Stimulated activated CD4-positive, alpha-beta T cell treated with anti-CD3 and anti-CD28 coated beads, Interleukin-4, amount 100 ng/mL, for 1 hour (primary cell): ENCODE measurements around the gene ACTN3.

ENCODE experiments used
- DNase-seq: peaks from one replicate; pipeline ENCODE4 v3.0.0-alpha.2; 2020

The ACTN3 gene

DNA sequence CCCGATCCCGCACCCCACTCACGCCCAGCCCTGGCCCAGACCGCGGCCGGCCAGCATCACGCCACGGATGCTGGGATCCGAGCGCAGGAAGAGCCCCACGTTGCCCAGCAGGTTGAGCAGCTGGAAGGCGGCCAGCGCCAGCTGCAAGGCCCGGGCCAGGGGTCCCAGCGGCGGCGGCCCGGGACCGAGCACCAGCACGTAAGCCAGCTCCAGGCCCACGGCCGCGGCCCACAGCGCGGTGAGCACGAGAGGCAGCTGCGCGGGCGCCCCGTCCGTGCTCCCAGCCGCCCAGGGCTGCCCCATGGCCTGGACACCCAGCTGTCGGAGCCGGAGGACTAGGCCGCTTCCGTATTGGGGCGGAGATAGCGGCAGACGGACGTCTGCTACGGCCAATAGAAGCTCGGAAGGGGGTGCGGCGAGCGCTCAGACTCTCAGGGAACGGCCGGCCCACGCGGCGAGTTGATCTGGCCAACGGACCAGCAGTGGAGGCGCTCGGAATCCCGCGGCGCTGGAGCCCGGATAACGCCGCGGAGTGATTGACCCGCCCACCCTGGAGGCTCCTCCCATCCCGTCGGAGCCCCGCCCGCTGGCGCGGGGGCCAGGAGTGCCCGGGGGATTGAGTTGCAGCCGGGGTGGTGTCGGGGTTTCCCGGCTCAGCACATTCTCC is 869 bp upstream of the ACTN3 start, which contains the start of gene ZDHHC24:
Gene ZDHHC24 (minus strand): TSS at position 348 of the 667 bp plus-strand sequence. CDS start 45 bp downstream, at position 303.
- DNase-seq, result peak; percentile 84

DNA sequence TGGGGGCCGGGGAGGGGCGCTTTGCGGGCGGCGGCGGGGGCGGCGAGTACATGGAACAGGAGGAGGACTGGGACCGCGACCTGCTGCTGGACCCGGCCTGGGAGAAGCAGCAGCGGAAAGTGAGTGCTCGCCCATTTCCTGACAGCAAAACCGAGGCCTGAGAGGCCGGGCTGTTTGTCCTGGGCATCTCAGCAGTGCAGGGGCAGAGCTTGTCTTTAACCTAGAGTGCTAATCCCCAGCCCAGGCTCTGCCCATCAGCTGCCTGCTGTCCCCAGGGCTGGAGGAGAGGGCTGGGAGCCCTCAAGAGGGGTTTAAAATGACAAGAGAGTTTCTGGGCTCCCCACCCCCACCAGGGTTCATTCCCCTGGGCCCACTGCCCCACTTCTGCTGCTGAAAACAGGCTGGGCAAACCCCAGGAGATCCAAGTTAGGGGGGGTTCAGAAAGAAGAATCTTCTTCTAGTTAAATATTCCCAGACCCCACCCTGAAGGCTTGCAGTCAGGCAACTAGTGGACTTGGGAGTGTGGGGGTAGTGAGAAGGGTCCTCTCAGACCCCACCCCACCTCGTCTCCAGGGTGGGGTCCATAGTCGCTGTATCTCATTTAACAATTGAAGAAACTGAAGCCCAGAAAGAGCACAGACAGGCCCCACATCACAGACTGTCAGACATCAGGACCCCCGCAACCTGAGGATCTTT is 411 bp downstream of the ACTN3 start:
- no peak for DNase-seq

DNA sequence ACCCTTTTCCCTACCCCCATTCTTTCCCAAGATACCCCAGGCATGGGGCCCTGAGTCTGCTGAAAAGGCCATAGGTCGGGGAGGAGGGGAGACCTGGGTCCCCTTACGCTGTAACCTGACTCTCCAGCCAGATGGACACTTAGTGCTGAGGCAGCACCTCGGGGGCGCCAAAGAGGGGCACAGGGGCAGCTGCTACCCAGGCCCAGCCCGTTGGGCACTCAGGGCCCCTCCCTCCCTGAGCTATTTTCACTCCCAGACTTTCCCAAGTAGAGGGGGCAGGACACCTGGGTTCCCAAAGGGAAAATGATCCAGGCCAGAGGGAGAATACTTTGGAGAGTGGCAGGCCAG is 933 bp downstream of the ACTN3 start:
- DNase-seq, result no peak

DNA sequence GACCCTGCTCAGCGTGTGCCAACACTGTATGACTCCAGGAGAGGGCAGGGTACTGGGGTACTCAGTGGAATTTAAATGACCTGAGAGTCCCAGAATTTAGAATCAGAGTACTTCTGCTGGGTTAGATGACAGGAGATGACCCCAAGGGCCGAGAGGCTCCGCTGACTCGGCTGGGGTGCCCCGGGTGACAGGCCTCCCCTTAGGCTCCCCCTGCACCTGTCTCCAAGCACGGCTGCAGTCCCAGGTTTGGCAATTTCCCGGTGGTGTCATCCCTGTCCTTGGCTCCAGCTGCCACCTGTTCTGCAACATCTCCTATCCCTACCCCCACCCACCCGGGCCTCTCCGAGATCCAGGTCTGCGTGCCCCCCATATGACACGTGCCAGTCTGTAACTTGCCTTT is 1.3 kb downstream of the ACTN3 start:
- DNase-seq, result no peak

DNA sequence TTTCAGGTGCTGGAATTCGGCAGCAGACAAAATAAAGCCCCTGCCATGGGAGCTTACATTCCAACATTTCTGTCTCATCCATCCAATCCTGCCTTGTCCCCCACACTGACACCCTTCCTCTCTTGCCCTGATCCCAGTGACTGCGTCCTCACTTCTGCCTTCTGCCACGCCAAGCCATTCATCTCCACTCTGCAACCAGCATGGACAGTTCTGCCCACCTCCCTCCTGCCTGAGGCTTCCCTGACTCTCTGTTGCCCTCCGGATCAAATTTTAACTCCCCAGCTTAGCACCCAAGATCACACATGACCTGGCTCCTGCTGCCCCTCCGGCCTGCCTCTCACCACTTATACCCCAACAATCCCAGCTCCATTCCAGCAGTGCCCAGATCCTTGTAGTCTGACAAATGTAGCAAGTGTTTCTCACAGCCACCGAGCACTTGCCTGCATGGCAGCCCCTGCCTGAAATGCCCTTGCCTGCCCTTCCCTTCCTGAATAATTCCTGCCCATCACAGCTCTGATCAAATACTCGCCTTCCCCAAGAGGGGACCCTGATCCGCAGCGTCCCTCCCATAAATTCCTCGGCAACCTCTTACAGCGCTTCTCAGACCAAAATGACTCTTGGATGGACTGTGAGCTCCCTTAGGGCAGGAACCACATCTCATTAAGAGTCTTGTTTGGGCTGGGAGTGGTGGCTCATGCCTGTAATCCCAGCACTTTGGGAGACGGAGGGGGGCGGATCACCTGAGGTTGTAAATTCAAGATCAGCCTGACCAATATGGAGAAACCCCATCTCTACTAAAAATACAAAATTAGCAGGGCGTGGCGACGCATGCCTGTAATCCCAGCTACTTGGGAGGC is 2.3 kb downstream of the ACTN3 start:
- no peak for DNase-seq

DNA sequence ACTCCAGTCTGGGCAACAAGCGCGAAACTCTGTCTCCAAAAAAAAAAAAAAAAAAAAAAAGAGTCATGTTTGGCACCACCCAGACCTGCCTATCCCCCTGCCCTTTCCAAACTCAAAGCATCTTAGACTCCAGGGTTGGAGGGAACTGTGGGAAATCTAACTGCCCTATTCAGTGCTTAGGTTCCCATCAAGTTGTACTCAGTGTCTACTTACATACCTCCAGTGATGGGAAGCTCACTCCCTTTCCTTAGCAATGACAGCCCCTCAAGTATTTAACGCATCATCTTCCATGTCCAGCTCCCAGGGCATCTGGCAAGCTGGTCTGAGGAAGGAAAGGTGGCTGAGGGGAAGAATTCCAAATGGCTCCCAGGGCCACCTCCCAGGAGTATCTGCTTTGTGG is 3.0 kb downstream of the ACTN3 start:
- DNase-seq, result no peak

DNA sequence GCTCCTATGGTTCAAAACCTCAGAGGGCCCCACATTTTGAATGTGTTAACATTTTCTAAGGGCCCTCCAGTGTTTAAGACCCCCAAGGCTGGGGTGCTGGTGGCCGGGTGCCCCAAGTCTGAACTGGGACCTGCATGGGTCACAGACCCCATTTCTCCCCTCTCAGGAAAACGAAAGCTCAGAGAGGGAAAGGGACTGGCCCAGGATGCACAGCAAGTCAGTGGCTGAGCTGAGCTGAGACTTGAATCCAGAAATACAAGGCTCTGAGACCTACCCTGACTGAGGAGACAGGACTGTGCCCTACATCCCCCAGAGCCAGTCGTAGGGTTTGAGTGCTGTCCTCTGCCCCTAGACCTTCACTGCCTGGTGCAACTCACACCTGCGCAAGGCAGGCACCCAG is 4.2 kb downstream of the ACTN3 start:
- DNase-seq, result no peak

DNA sequence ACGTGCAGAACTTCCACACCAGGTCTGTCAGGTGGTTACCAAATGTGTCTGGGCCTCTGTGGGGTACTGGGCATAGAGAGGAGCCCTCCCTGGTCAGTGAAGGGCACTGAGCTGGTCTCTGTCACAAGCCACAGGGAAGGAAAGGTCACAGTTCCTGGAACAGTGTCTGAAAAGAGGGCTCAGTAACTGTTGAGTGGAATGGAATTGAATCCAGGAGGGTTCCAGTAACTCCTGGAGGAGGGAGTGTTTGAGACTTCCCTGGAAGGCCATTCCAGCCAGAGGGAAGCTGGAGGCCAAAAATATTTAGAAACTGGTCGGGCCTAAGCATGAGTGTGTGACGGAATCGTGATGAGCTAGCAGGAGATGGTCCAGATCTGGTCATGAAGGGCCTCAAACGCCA is 7.9 kb downstream of the ACTN3 start:
- no peak for DNase-seq

DNA sequence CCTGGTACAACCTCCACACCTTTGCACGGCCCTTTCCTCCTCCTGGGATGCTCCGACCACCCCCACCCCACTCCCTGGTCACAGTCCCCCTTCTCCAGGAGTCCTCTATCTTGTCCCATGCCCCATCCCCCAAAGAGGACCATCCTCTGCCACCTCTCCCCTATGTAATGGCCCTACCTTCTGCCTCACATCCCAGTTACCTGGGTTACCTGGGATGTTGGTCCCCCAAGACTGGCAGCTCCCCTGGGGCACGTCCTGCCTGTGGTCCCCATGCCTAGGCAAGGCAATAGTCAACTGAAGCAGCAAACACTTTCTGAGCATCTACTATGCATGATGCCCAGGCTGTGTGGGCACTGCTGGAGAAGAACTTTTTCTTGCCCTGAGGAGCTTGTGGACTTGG is 8.7 kb downstream of the ACTN3 start:
- DNase-seq, result no peak

DNA sequence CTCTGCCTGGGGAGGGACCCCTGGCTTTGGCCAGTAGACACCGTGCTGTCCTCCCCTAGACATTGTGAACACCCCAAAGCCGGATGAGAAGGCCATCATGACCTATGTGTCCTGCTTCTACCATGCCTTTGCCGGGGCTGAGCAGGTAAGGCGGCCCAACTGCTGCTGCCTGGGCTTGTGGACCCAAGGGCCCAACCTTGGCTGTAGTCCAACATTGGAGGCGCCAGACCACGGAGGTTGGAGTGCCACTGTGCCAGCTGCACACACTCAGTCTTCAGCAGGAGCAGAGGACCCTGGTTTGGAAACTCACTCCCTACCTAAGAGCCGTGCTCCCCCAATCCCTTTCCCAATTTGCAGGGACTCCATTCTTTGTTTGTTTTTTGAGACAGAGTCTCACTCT is 9.4 kb downstream of the ACTN3 start:
- no peak for DNase-seq

DNA sequence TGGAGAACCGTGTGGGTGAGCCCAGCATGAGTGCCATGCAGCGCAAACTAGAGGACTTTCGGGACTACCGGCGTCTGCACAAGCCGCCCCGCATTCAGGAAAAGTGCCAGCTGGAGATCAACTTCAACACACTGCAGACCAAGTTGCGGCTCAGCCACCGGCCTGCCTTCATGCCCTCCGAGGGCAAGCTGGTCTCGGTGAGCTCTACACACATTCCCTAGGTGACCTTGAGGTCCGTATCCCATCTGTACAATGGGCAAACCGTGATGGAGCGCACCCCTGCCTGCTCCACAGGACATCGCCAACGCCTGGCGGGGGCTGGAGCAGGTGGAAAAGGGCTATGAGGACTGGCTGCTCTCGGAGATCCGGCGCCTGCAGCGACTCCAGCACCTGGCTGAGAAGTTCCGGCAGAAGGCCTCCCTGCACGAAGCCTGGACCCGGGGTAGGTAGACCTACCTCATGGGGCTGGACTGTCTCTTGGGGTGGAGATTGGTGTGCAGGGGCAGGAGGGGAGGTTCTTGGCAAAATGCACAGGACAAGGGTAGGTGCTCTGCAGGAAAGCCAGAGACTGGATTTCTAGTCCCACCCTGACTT is 11.1 kb downstream of the ACTN3 start:
- DNase-seq, result no peak

DNA sequence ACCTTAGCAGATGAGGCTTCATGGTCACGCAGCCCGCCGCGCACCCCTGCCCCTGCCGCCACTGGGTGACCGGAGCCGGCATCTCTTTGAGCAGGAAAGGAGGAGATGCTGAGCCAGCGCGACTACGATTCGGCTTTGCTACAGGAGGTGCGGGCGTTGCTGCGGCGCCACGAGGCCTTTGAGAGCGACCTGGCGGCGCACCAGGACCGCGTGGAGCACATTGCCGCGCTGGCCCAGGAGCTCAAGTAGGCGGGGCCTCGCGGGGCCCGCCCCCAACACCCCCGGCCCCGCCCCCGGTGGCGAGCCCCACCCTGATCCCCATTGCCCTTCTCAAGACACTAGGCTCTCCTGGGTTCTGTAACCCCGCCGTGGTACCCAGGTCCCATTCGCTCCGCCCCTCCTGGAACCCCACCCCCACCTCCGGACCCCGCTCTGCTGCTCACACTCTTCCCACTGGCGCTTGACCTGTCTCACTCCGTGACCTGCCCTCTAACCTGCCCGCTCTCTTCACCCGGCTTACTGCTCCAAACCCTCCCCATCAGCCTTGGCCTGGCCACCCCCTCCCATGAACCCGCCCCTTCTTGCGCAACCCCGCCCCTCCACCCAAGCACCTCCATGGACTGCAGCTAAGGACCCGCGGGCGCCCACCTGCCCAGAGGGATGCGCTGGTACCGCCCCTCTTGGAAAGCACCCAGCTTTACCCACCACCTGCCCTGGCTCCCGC is 12.6 kb downstream of the ACTN3 start:
- peak; percentile 46 for DNase-seq

DNA sequence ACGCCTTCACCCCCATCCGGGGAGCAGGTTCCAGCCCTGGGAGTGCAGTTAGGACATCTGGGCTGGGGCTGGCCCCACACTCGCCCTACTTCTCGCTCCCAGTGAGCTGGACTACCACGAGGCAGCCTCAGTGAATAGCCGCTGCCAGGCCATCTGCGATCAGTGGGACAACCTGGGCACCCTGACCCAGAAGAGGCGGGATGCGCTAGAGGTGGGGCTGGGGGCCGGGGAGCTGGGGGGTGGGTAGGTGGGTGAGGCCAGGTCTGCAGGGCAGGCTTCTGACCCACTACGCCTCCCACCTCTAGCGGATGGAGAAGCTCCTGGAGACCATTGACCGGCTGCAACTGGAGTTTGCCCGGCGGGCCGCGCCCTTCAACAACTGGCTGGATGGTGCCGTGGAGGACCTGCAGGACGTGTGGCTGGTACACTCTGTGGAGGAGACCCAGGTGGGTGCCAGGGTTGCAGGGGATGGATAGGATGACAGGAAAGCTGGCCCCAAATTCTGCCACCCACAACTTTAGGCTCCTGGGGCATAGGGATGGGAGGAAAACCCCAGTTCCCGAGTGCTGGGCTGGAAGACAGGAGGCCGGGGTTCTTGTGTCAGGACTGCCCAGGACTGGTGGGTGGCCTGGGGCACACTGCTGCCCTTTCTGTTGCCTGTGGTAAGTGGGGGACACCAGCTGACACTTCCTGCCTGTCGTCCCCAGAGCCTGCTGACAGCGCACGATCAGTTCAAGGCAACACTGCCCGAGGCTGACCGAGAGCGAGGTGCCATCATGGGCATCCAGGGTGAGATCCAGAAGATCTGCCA is 13.4 kb downstream of the ACTN3 start:
- no peak for DNase-seq

DNA sequence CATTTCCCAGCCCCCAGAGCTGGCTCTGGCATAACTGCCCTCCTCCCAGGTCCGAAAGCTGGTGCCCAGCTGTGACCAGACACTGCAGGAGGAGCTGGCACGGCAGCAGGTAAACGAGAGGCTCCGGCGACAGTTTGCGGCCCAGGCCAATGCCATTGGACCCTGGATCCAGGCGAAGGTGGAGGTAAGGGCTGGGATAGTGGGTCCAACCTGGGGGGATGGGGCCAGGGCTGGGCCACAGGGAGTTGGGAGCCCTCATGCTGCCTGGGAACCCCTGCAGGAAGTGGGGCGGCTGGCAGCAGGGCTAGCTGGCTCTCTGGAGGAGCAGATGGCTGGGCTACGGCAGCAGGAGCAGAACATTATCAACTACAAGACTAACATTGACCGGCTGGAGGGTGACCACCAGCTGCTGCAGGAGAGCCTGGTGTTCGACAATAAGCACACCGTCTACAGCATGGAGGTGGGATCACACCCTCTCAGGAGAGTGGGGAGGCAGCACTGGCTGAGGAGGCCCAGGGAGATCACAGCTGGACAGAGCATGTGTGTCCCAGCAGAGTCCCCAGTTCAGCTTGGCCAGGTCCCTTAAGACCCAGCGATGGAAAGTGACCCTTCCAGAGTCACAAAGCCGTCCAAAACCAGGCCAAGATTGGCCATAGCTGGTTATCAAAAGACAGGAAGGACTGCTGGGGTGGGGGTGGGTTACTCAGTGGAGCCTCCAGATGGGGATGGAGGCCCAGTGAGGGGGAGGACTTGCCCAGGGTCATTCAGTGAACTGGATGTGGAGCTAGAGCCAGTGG is 14.7 kb downstream of the ACTN3 start:
- DNase-seq, result no peak

DNA sequence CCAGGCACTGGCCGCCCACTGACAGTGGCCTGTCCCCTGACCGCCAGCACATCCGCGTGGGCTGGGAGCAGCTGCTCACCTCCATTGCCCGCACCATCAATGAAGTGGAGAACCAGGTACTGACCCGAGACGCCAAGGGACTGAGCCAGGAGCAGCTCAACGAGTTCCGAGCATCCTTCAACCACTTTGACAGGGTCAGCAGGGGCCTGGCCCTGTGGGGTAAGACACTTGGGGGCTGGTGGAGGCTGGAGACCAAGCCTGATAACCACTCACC is 15.2 kb downstream of the ACTN3 start:
- DNase-seq, result no peak

DNA sequence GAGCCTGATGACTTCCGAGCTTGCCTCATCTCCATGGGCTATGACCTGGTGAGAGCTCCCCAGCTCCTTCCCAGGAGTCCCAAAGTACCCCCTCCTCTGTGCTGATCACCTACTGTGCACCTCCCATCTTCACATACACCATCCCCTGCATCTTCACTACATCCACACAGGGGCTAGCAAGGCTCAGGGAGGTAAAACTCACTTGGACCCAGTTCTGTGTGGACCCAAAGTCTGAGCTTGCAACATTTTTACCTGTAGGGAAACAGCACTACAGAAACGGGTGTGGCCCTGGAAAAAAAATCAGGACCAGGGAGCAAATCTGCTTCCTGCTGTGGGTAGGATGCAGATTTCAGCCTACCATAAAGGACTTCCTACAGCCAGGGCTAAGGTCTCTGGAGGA is 15.6 kb downstream of the ACTN3 start:
- no peak for DNase-seq

DNA sequence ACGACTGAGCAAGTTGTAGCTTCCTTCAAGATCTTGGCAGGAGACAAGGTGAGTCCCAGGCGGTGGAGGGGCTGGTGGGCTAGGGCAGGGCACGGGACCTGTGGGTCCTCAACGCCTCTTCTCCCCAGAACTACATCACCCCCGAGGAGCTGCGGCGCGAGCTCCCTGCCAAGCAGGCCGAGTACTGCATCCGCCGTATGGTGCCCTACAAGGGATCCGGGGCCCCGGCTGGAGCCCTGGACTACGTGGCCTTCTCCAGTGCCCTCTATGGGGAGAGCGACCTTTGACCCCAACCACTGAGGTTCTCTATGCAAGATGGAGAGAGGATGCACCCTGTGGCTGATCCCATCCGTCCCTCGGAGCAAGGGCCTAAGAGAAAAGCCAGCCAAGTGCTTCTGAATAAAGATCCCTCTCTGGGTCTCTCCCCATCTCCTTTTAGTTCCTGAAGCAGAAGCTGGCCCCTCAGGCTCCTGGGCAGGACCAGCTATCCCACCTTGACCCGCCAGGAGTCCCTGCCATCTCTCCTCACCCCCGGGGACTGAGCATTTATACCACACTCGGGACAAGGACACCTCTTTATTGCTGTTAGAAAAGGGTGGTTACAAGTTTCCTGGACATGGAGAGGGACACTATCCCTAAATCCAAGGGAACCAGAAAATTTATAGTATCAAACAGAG is 16.3 kb downstream of the ACTN3 start:
- no peak for DNase-seq

DNA sequence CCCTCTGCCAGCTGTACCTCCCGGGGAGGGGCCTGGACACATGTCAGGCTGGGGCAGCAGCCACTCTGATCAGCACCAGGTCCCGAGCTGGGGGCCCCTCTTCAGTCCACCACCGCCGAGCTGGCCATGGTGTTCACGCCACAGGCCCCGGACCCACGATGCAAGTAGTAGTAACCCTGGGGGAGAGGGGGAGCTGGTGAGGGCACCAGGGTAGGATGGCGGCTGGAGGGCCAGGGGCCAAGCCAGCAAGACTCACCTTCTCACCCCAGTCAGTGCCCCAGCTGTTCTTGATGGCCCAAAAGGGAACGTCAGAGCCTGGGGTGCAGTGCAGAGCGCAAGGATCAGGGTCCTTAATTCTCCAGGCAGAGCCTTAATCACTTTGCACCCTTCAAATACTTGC is 17.1 kb downstream of the ACTN3 start:
- DNase-seq, result no peak

DNA sequence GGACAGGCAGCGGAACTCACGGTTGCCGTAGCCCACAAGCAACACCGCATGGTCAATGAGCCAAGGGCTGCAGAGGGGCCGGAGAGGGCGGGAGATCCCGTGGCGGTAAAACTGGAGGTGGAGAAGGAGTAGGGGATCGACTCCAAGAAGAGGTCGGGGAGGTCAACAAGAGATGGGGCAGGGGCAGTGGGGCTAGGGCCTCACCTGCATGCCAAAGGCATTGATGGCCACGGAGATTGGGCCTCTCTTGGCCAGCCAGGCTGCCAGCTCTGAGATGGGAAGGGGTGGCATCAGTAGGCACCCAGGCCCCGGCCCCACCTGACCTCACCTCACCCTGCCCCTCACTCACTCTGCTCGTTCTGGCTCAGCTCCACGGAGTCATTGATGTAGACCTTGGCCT is 17.8 kb downstream of the ACTN3 start:
- no peak for DNase-seq

DNA sequence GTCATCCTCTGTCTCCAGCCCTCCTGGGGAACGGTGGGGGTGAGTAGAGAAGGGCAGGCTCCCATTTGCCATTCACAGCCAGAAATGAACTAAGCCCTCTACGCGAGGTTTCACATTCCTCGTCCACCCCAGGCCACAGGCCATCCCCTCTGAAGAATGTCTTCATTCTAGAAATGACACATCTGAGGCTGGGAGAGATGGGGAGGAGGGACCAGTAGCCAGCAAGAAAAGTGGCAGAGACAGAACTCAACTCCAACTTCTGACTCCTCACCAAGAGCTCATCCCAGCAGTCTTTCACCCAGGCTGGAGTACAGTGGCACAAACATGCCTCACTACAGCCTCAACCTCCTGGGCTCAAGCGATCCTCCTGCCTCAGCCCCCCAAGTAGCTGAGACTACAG is 18.3 kb downstream of the ACTN3 start:
- DNase-seq, result no peak

DNA sequence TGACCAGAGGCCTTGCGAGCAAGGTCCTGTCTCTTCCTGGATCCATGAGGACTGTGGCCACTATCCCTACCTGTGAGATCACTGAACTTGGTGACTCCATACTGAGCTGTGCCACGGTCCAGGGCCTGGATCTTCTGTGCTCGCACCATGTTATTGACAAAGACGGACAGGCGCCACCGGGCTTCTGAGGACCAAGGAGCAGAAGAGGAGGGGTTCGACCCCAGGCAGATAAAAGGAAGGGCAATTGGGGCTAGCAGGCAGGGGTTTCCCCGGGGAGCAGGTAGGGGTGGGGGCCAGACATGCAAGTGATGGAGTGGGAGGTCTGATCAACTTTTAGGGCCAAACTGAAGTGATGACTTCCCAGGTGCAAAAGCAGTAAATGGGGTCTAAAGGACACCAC is 19.5 kb downstream of the ACTN3 start:
- no peak for DNase-seq
